ENCODE data around the gene HOXA7. TPM values are rescaled to one million over a fixed set of nuclear protein-coding genes. Genes with fewer than 3 reads are reported as not detected.

Gene HOXA7
- total RNA-seq, 1 experiment from 2014 or later: 0.56 TPM

- BruUV-seq (replicated peaks): no TSS peak
- ChIA-PET POLR2A (ENCODE audit: low non-redundant PET) (no interaction called here), CTCF (interaction anchor here (0.6 kb wide), 1 partner anchor 787 kb away, joined by 3 read pairs; no protein-coding TSS in a partner anchor)
Observed at GRCh38 chr7:27192546-27193334, 36.3 kb upstream of the HOXA7 start.

GRCh38 chr7:27191833-27192545 is 35.5 kb upstream of the HOXA7 start:
- Histone ChIP-seq H3K27me3 (replicated peaks; ENCODE audit: insufficient read depth, low read depth, low read length, poor library complexity) (peaks cover 99% of the 10 kb centered on the region), H3K4me3 (ENCODE audit: low read depth, low read length, poor library complexity, severe bottlenecking) (no peak overlapping the region), H3K9me3 (ENCODE audit: low read depth, low read length, poor library complexity, severe bottlenecking) (no peaks in the 10 kb centered on the region), H3K27ac (ENCODE audit: low read depth, low read length, poor library complexity, severe bottlenecking) (no peak overlapping the region), H3K36me3 (ENCODE audit: insufficient read depth, low read length, poor library complexity, severe bottlenecking) (no peaks in the 10 kb centered on the region), H3K4me1 (ENCODE audit: insufficient read depth, low read length, poor library complexity, severe bottlenecking) (no peaks in the 10 kb centered on the region)
- no peak for TF ChIP-seq EZH2 (IDR thresholded peaks at IDR 0.05; ENCODE audit: borderline replicate concordance, low read depth, low read length, poor library complexity, severe bottlenecking)
- TF ChIP-seq CTCF (conservative IDR thresholded peaks at IDR 0.05; ENCODE audit: low read depth, low read length): no peak
- CTCF ChIA-PET: interaction anchor here (0.6 kb wide), 1 partner anchor 788 kb away, joined by 3 read pairs; no protein-coding TSS in a partner anchor
- DNase-seq (ENCODE audit: low spot score): no peak
- no TSS peak for BruUV-seq (replicated peaks)
- intact Hi-C loops (cut with micrococcal nuclease; ENCODE audit: unreplicated experiment): no loop called here
- POLR2A ChIA-PET (ENCODE audit: low non-redundant PET): no interaction called here

More at GRCh38 chr7:27192546-27193334, 36.3 kb upstream of the HOXA7 start:
- DNase-seq (ENCODE audit: low spot score): no peak
- no peaks in the 10 kb centered on the region for H3K4me1 ChIP-seq (ENCODE audit: insufficient read depth, low read length, poor library complexity, severe bottlenecking)
- H3K27ac ChIP-seq (ENCODE audit: low read depth, low read length, poor library complexity, severe bottlenecking): no peak overlapping the region
- H3K4me3 ChIP-seq (ENCODE audit: low read depth, low read length, poor library complexity, severe bottlenecking): no peak overlapping the region
- H3K27me3 ChIP-seq (replicated peaks; ENCODE audit: insufficient read depth, low read depth, low read length, poor library complexity): peaks cover 99% of the 10 kb centered on the region
- TF ChIP-seq CTCF (conservative IDR thresholded peaks at IDR 0.05; ENCODE audit: low read depth, low read length) (no peak), EZH2 (IDR thresholded peaks at IDR 0.05; ENCODE audit: borderline replicate concordance, low read depth, low read length, poor library complexity, severe bottlenecking) (peak; percentile 76)
- no peaks in the 10 kb centered on the region for H3K36me3 ChIP-seq (ENCODE audit: insufficient read depth, low read length, poor library complexity, severe bottlenecking)
- H3K9me3 ChIP-seq (ENCODE audit: low read depth, low read length, poor library complexity, severe bottlenecking): no peaks in the 10 kb centered on the region
- intact Hi-C loops (cut with micrococcal nuclease; ENCODE audit: unreplicated experiment): no loop called here

GRCh38 chr7:27191161-27191731 is 34.8 kb upstream of the HOXA7 start:
- intact Hi-C loops (cut with micrococcal nuclease; ENCODE audit: unreplicated experiment): no loop called here
- BruUV-seq (replicated peaks): no TSS peak
- H3K27me3 ChIP-seq (replicated peaks; ENCODE audit: insufficient read depth, low read depth, low read length, poor library complexity): peaks cover 99% of the 10 kb centered on the region

More at GRCh38 chr7:27191161-27191731, 34.8 kb upstream of the HOXA7 start:
- ChIA-PET CTCF (no interaction called here), POLR2A (ENCODE audit: low non-redundant PET) (no interaction called here)
- Histone ChIP-seq H3K9me3 (ENCODE audit: low read depth, low read length, poor library complexity, severe bottlenecking) (no peaks in the 10 kb centered on the region), H3K4me1 (ENCODE audit: insufficient read depth, low read length, poor library complexity, severe bottlenecking) (no peaks in the 10 kb centered on the region), H3K27ac (ENCODE audit: low read depth, low read length, poor library complexity, severe bottlenecking) (no peak overlapping the region), H3K36me3 (ENCODE audit: insufficient read depth, low read length, poor library complexity, severe bottlenecking) (no peaks in the 10 kb centered on the region), H3K4me3 (ENCODE audit: low read depth, low read length, poor library complexity, severe bottlenecking) (no peak overlapping the region)
- DNase-seq (ENCODE audit: low spot score): no peak
- TF ChIP-seq EZH2 (IDR thresholded peaks at IDR 0.05; ENCODE audit: borderline replicate concordance, low read depth, low read length, poor library complexity, severe bottlenecking) (no peak), CTCF (conservative IDR thresholded peaks at IDR 0.05; ENCODE audit: low read depth, low read length) (no peak)

Measured in A673 (cell line).